ENCODE data around the gene PSAP. TPM values are rescaled to one million over a fixed set of nuclear protein-coding genes. Genes with fewer than 3 reads are reported as not detected.

Gene PSAP
- total RNA-seq, 1 donor from 2014 or later: 210 TPM

- ChIA-PET POLR2A (no interaction called here), CTCF (no interaction called here)
- H3K4me1 Mint-ChIP-seq: peaks cover 23% of the 10 kb centered on the region
- TF ChIP-seq, protein P1, sequence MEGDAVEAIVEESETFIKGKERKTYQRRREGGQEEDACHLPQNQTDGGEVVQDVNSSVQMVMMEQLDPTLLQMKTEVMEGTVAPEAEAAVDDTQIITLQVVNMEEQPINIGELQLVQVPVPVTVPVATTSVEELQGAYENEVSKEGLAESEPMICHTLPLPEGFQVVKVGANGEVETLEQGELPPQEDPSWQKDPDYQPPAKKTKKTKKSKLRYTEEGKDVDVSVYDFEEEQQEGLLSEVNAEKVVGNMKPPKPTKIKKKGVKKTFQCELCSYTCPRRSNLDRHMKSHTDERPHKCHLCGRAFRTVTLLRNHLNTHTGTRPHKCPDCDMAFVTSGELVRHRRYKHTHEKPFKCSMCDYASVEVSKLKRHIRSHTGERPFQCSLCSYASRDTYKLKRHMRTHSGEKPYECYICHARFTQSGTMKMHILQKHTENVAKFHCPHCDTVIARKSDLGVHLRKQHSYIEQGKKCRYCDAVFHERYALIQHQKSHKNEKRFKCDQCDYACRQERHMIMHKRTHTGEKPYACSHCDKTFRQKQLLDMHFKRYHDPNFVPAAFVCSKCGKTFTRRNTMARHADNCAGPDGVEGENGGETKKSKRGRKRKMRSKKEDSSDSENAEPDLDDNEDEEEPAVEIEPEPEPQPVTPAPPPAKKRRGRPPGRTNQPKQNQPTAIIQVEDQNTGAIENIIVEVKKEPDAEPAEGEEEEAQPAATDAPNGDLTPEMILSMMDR (IDR thresholded peaks at IDR 0.05): no peak
- no peaks in the 10 kb centered on the region for H3K36me3 Mint-ChIP-seq (ENCODE audit: low read depth)
- no peaks in the 10 kb centered on the region for H3K9me3 Mint-ChIP-seq
- intact Hi-C loops (cut with micrococcal nuclease): no loop called here
- no peak for DNase-seq
- H3K4me3 Mint-ChIP-seq: no peak overlapping the region
- ATAC-seq (ENCODE audit: low read depth): no peak
- no peak overlapping the region for H3K27ac Mint-ChIP-seq
- no peaks in the 10 kb centered on the region for H3K27me3 Mint-ChIP-seq
These were observed 51.2 kb downstream of the PSAP start for GRCh38 chr10:71799608-71800453.

DNA sequence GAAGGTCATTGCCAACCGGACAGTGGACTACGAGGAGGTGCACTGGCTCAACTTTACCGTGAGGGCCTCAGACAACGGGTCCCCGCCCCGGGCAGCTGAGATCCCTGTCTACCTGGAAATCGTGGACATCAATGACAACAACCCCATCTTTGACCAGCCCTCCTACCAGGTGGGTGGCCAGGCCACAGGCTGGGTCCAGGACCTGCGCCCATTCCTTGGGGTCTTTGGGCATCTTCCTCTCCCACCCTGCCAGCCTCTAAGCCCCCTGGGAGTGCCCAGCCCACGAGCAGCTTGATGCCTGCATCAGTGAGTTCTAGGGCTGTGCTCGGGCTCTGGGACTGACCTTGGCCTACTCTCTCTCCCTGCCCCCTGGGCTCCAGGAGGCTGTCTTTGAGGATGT, 51.9 kb downstream of the PSAP start:
- Mint-ChIP-seq H3K36me3 (ENCODE audit: low read depth) (no peaks in the 10 kb centered on the region), H3K27me3 (no peaks in the 10 kb centered on the region), H3K27ac (no peak overlapping the region), H3K9me3 (no peaks in the 10 kb centered on the region), H3K4me3 (no peak overlapping the region), H3K4me1 (peaks cover 23% of the 10 kb centered on the region)
- TF ChIP-seq, protein P1 (IDR thresholded peaks at IDR 0.05): no peak
- ATAC-seq (ENCODE audit: low read depth) (no peak), DNase-seq (no peak)
- intact Hi-C loops (cut with micrococcal nuclease): no loop called here
- ChIA-PET POLR2A (no interaction called here), CTCF (no interaction called here)

DNA sequence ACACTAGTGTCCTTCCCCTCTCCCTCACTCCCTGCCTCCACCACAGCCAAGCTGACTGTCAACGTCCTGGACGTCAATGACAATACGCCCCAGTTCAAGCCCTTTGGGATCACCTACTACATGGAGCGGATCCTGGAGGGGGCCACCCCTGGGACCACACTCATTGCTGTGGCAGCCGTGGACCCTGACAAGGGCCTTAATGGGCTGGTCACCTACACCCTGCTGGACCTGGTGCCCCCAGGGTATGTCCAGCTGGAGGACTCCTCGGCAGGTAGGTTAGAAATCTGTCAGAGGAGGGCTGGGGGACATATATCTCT, 52.8 kb downstream of the PSAP start:
- DNase-seq (no peak), ATAC-seq (ENCODE audit: low read depth) (no peak)
- Mint-ChIP-seq H3K36me3 (ENCODE audit: low read depth) (no peaks in the 10 kb centered on the region), H3K4me3 (no peak overlapping the region), H3K4me1 (peaks cover 21% of the 10 kb centered on the region), H3K27me3 (no peaks in the 10 kb centered on the region), H3K27ac (peak overlapping the region; percentile 24), H3K9me3 (no peaks in the 10 kb centered on the region)
- ChIA-PET POLR2A (no interaction called here), CTCF (no interaction called here)
- intact Hi-C loops (cut with micrococcal nuclease): no loop called here
- TF ChIP-seq, protein P1 (IDR thresholded peaks at IDR 0.05): no peak

GRCh38 chr10:71797533-71798307, 53.3 kb downstream of the PSAP start:
- no peaks in the 10 kb centered on the region for H3K9me3 Mint-ChIP-seq
- no peak overlapping the region for H3K27ac Mint-ChIP-seq
- H3K36me3 Mint-ChIP-seq (ENCODE audit: low read depth): no peaks in the 10 kb centered on the region
- CTCF ChIA-PET: no interaction called here
- ATAC-seq (ENCODE audit: low read depth): no peak
- TF ChIP-seq, protein P1 (IDR thresholded peaks at IDR 0.05): no peak
- POLR2A ChIA-PET: interaction anchor here (1.0 kb wide), 1 partner anchor 31 kb away, joined by 3 read pairs; no protein-coding TSS in a partner anchor
- H3K4me3 Mint-ChIP-seq: no peak overlapping the region
- intact Hi-C loops (cut with micrococcal nuclease): no loop called here
- H3K4me1 Mint-ChIP-seq: peaks cover 21% of the 10 kb centered on the region
- no peaks in the 10 kb centered on the region for H3K27me3 Mint-ChIP-seq
- DNase-seq: no peak

DNA sequence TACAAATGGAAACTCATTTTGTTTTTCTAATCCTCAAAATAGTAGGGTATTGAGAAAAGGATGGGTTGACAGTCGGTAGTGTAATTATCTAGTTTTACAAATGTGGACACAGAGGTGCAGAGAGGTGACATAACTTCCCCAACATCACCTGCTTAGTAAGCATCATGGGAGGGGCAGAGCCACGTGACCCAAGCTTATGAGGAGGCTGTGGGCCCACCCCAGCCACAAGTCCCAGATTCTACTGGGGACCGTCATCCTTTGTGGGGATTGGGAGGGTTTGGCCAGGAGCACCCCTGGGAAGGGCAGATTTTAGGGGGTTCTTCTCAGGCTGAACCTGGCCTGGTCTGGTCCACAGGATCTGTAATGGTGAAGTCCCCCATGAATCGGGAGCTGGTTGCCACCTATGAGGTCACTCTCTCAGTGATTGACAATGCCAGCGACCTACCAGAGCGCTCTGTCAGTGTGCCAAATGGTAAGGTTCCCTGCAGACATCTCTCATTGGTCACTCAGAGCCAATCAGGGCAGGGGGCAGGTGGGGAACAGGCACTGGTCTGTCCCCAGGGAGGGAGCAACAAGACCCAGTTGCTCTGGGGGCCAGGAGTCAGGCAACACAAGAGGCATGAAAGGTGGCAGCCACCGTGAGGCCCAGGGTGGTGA, 54.2 kb downstream of the PSAP start:
- CTCF ChIA-PET: no interaction called here
- H3K4me3 Mint-ChIP-seq: no peak overlapping the region
- H3K36me3 Mint-ChIP-seq (ENCODE audit: low read depth): no peaks in the 10 kb centered on the region
- POLR2A ChIA-PET: interaction anchor here (1.0 kb wide), 1 partner anchor 30 kb away, joined by 3 read pairs; no protein-coding TSS in a partner anchor
- ATAC-seq (ENCODE audit: low read depth) (no peak), DNase-seq (no peak)
- TF ChIP-seq, protein P1 (IDR thresholded peaks at IDR 0.05): no peak
- H3K9me3 Mint-ChIP-seq: no peaks in the 10 kb centered on the region
- intact Hi-C loops (cut with micrococcal nuclease): no loop called here
- H3K27me3 Mint-ChIP-seq: no peaks in the 10 kb centered on the region
- no peak overlapping the region for H3K27ac Mint-ChIP-seq
- peaks cover 21% of the 10 kb centered on the region for H3K4me1 Mint-ChIP-seq

Data from activated B cell treated with CpG ODN at 0.5 μM for 24 hours (primary cell).